Right lobe of liver (tissue), 6 donors: Measurements from ENCODE around the gene GDPD5. TPM values are rescaled to one million over a fixed set of nuclear protein-coding genes. Genes with fewer than 3 reads are reported as not detected.

Source experiments
- ATAC-seq, 4 donors: fragments of 200-7000 bp; cut with Tn5 transposase; one replicate each; pipeline ENCODE4 v1.9.1; 2020; ENCODE audit warnings: mild to moderate bottlenecking in 4 of 4, moderate library complexity in 4 of 4
- DNase-seq, 3 donors: peaks; one replicate each; pipeline ENCODE4 v3.0.0-alpha.2; 2020
- H3K27ac ChIP-seq, 3 donors: fragments of 200-600 bp; one replicate each; pipeline ENCODE4 v1.8.0; 2022
- H3K27me3 ChIP-seq, 2 donors: fragments of 200-600 bp; one replicate each; pipeline ENCODE4 v1.8.0; 2022
- H3K36me3 ChIP-seq, 4 donors: fragments of 200-600 bp; sonication (generic) in 1 of 4; one replicate each; pipeline versions ENCODE4 v1.5.1 to v1.8.0; 2017 to 2022; ENCODE audit warnings: control low read depth in 1 of 4
- H3K4me1 ChIP-seq, 4 donors: fragments of 200-600 bp; sonication (generic) in 1 of 4; one replicate each; pipeline versions ENCODE4 v1.5.1 to v1.8.0; 2017 to 2022; ENCODE audit warnings: control low read depth in 1 of 4
- H3K4me3 ChIP-seq, 3 donors: fragments of 200-600 bp; one replicate each; pipeline ENCODE4 v1.8.0; 2022
- H3K9me3 ChIP-seq, 4 donors: fragments of 200-600 bp; sonication (generic) in 1 of 4; one replicate each; pipeline versions ENCODE4 v1.5.1 to v1.8.0; 2017 to 2022; ENCODE audit warnings: control low read depth in 1 of 4
- POLR2A ChIP-seq: fragments of 450-650 bp; IDR thresholded peaks from one replicate; pipeline ENCODE4 v1.6.1; 2017; ENCODE audit warnings: antibody characterized with exemption, mild to moderate bottlenecking
- whole genome bisulfite sequencing: methylation state at CpG from one replicate; pipeline ENCODE4 v1.1.6; 2018; ENCODE audit warnings: low coverage, low lambda C conversion rate; ENCODE audit not compliant: insufficient coverage; ENCODE audit errors: missing lambda C conversion rate; 5-methylcytosine and 5-hydroxymethylcytosine counted together
- intact Hi-C, 2 donors: fragments of 100-400 bp; cut with DNase I; formaldehyde crosslinking; loops; one replicate each; pipeline versions ENCODE4 v1.11.2 to v1.14.1; 2022
- total RNA-seq, 6 experiments: library from RNA; depleted of rRNA in 2 of 6; stranded (reverse); fragments of >200 nt in 2 of 6; fragmentation: NEBNext Ultra II Directional in 3 of 6; extraction: Animal tissue kit (Norgen Biotek cat#: 25700) in 3 of 6; gene quantifications; one replicate each; pipeline versions ENCODE4 v1.1.0 to v1.2.4, GENCODE V29; 2016 to 2023
- TF ChIP-seq, protein P1 (sequence below), 4 donors: fragments of 200-600 bp in 3 of 4; fragments of 450-650 bp in 1 of 4; IDR thresholded peaks; one replicate each; pipeline versions ENCODE4 v1.5.1 to v1.8.0; 2016 to 2022; ENCODE audit warnings: antibody characterized with exemption in 4 of 4, mild to moderate bottlenecking in 2 of 4
- donor health status: DM: no; HTN: yes; CAD: no.
- donor health status: DM: no; HTN: no; CAD: no.
- donor health status: DM: no; HTN: no; CAD: no.
- donor health status: DM: no; HTN: yes; CAD: no.
- donor health status: DM: no; HTN: yes; CAD: no.

GDPD5 gene
- total RNA-seq, 6 experiments from 2014 or later = 2.0 to 10.7 (median 4.1) TPM

- H3K27ac ChIP-seq = no peak overlapping the region
- H3K4me3 ChIP-seq = no peak overlapping the region
- H3K27me3 ChIP-seq = no peaks in the 10 kb centered on the region
- 16% methylated on average over 7 of the region's 7 CpGs for WGBS
- no peaks in the 10 kb centered on the region for H3K9me3 ChIP-seq
- H3K4me1 ChIP-seq = no peaks in the 10 kb centered on the region
- H3K36me3 ChIP-seq = no peaks in the 10 kb centered on the region
- no peak for TF ChIP-seq POLR2A
- TF ChIP-seq, protein P1, sequence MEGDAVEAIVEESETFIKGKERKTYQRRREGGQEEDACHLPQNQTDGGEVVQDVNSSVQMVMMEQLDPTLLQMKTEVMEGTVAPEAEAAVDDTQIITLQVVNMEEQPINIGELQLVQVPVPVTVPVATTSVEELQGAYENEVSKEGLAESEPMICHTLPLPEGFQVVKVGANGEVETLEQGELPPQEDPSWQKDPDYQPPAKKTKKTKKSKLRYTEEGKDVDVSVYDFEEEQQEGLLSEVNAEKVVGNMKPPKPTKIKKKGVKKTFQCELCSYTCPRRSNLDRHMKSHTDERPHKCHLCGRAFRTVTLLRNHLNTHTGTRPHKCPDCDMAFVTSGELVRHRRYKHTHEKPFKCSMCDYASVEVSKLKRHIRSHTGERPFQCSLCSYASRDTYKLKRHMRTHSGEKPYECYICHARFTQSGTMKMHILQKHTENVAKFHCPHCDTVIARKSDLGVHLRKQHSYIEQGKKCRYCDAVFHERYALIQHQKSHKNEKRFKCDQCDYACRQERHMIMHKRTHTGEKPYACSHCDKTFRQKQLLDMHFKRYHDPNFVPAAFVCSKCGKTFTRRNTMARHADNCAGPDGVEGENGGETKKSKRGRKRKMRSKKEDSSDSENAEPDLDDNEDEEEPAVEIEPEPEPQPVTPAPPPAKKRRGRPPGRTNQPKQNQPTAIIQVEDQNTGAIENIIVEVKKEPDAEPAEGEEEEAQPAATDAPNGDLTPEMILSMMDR (IDR thresholded peaks at IDR 0.05) = peak; percentile 79 to 89 (median 86)
- ATAC-seq (peak; percentile 88 to 95 (median 91)), DNase-seq (peak in 2 of 3 donors; percentile 69 to 74)
- intact Hi-C loops = loop anchor here in 1 of 2 donors (10.0 kb wide), 1 partner anchor 263 kb away; no protein-coding TSS in a partner anchor
Measured at GRCh38 chr11:75547617-75548058, 21.9 kb upstream of the GDPD5 start.

DNA sequence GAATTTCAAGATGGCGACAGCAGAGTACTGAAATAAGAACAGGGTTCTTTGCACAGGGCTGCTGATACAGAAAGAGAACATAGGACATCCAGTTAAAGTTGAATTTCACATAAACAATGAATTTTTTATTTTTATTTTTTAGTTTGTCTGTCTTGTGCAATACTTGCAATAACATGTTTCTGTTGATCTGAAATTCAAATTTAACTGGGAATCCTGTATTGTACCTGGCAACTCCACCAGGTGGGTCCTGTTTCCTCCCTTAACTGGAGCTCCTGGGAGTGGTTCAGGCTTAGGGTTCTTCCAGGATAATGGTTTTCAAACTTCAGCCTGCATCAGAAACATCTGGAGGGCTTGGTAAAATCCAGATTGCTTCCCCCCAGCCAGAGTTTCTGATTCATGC, 21.4 kb upstream of the GDPD5 start:
- WGBS = 67% methylated on average over 1 of the region's 1 CpG
- intact Hi-C loops = loop anchor here in 1 of 2 donors (10.0 kb wide), 1 partner anchor 262 kb away; no protein-coding TSS in a partner anchor
- Histone ChIP-seq H3K27ac (no peak overlapping the region), H3K27me3 (no peaks in the 10 kb centered on the region), H3K9me3 (no peaks in the 10 kb centered on the region), H3K4me1 (no peaks in the 10 kb centered on the region), H3K4me3 (no peak overlapping the region), H3K36me3 (no peaks in the 10 kb centered on the region)
- no peak for TF ChIP-seq POLR2A
- TF ChIP-seq, protein P1 (IDR thresholded peaks at IDR 0.05) = no peak
- ATAC-seq (no peak), DNase-seq (no peak)

GRCh38 chr11:75543806-75544205, 18.1 kb upstream of the GDPD5 start:
- Histone ChIP-seq H3K27ac (no peak overlapping the region), H3K36me3 (no peaks in the 10 kb centered on the region), H3K9me3 (no peaks in the 10 kb centered on the region), H3K4me3 (no peak overlapping the region), H3K27me3 (no peaks in the 10 kb centered on the region), H3K4me1 (no peaks in the 10 kb centered on the region)
- no peak for ATAC-seq
- TF ChIP-seq, protein P1 (IDR thresholded peaks at IDR 0.05) = no peak
- no peak for TF ChIP-seq POLR2A
- no peak for DNase-seq
- intact Hi-C loops = loop anchor here in 1 of 2 donors (10.0 kb wide), 1 partner anchor 259 kb away; no protein-coding TSS in a partner anchor
- WGBS = 78% methylated on average over 3 of the region's 6 CpGs

- Histone ChIP-seq H3K36me3 (no peaks in the 10 kb centered on the region), H3K9me3 (no peaks in the 10 kb centered on the region), H3K4me3 (no peak overlapping the region), H3K27ac (no peak overlapping the region), H3K27me3 (no peaks in the 10 kb centered on the region), H3K4me1 (no peaks in the 10 kb centered on the region)
- intact Hi-C loops = loop anchor here in 1 of 2 donors (10.0 kb wide), 1 partner anchor 257 kb away; no protein-coding TSS in a partner anchor
- no CpG with 5 or more reads among the region's 1 CpG for WGBS
- DNase-seq = no peak
- no peak for TF ChIP-seq POLR2A
- TF ChIP-seq, protein P1 (IDR thresholded peaks at IDR 0.05) = no peak
- no peak for ATAC-seq
Measured at GRCh38 chr11:75542088-75542438, 16.3 kb upstream of the GDPD5 start.
